Gastroesophageal sphincter (tissue), 4 donors: ENCODE measurements around the gene SLC6A19. TPM values are rescaled to one million over a fixed set of nuclear protein-coding genes. Genes with fewer than 3 reads are reported as not detected.

ENCODE experiments used
- ATAC-seq: fragments of 150-250 bp; one replicate; pipeline ENCODE4 v1.9.1; 2016; ENCODE audit warnings: mild to moderate bottlenecking, moderate library complexity
- H3K27ac ChIP-seq, 4 donors: fragments of 200-600 bp; sonication (generic) in 3 of 4; 1 replicate in 3 of 4; 2 replicates in 1 of 4; pipeline ENCODE4 v1.5.1; 2016 to 2019
- H3K27me3 ChIP-seq: fragments of 200-600 bp; sonication (generic); one replicate; pipeline ENCODE4 v1.5.1; 2019
- H3K36me3 ChIP-seq, 2 donors: fragments of 200-600 bp; sonication (generic); one replicate each; pipeline ENCODE4 v1.5.1; 2019; ENCODE audit warnings: control low read depth in 1 of 2
- H3K4me1 ChIP-seq, 3 donors: fragments of 200-600 bp; sonication (generic); 1 replicate in 2 of 3; 2 replicates in 1 of 3; pipeline ENCODE4 v1.5.1; 2016 to 2019; ENCODE audit warnings: control low read depth in 2 of 3
- H3K4me3 ChIP-seq, 2 donors: fragments of 200-600 bp; sonication (generic); one replicate each; pipeline ENCODE4 v1.5.1; 2019; ENCODE audit warnings: mild to moderate bottlenecking in 1 of 2, moderate library complexity in 1 of 2
- H3K9me3 ChIP-seq, 3 donors: fragments of 200-600 bp; sonication (generic); one replicate each; pipeline ENCODE4 v1.5.1; 2017 to 2019; ENCODE audit warnings: control low read depth in 2 of 3
- EP300 ChIP-seq: sonication (generic); formaldehyde crosslinking; IDR thresholded peaks from one replicate; pipeline ENCODE4 v1.6.1; 2017; ENCODE audit warnings: antibody characterized with exemption, mild to moderate bottlenecking
- POLR2A ChIP-seq, 2 donors: fragments of 450-650 bp; IDR thresholded peaks; one replicate each; pipeline ENCODE4 v1.6.1; 2017; ENCODE audit warnings: antibody characterized with exemption in 2 of 2, mild to moderate bottlenecking in 2 of 2, moderate library complexity in 1 of 2
- POLR2AphosphoS5 ChIP-seq: sonication (generic); formaldehyde crosslinking; IDR thresholded peaks from one replicate; pipeline ENCODE4 v1.6.1; 2017; ENCODE audit warnings: antibody characterized with exemption
- WGBS, 2 donors: methylation state at CpG; one replicate each; pipeline ENCODE4 v1.1.5; 2018; ENCODE audit warnings: low coverage in 1 of 2; 5-methylcytosine and 5-hydroxymethylcytosine counted together
- total RNA-seq, 4 donors: library from RNA; depleted of rRNA; stranded (reverse); fragments of >200 nt; gene quantifications; one replicate each; pipeline ENCODE4 v1.1.0, GENCODE V29; 2016
- TF ChIP-seq, protein P1 (sequence below), 4 experiments: fragments of 200-600 bp in 2 of 4; fragments of 450-650 bp in 2 of 4; sonication (generic) in 1 of 4; IDR thresholded peaks; one replicate each; pipeline ENCODE4 v1.5.1; 2017 to 2019; ENCODE audit warnings: antibody characterized with exemption in 4 of 4, mild to moderate bottlenecking in 2 of 4, moderate library complexity in 2 of 4

SLC6A19 gene
- total RNA-seq, 4 donors from 2014 or later = not detected

GRCh38 chr5:1231354-1231905, 30.0 kb downstream of the SLC6A19 start:
- ATAC-seq = no peak

GRCh38 chr5:1232780-1233179, 31.4 kb downstream of the SLC6A19 start:
- Histone ChIP-seq H3K27me3 (peaks cover 73% of the 10 kb centered on the region), H3K4me1 (no peaks in the 10 kb centered on the region), H3K4me3 (no peak overlapping the region), H3K27ac (no peak overlapping the region), H3K36me3 (no peaks in the 10 kb centered on the region), H3K9me3 (peaks cover 0 to 29% (median 0%) of the 10 kb centered on the region in 3 donors)
- no CpG with 5 or more reads among the region's 25 CpGs for WGBS, 2 donors
- TF ChIP-seq POLR2AphosphoS5 (no peak), POLR2A (IDR thresholded peaks at IDR 0.05) (no peak), EP300 (no peak)
- TF ChIP-seq, protein P1, sequence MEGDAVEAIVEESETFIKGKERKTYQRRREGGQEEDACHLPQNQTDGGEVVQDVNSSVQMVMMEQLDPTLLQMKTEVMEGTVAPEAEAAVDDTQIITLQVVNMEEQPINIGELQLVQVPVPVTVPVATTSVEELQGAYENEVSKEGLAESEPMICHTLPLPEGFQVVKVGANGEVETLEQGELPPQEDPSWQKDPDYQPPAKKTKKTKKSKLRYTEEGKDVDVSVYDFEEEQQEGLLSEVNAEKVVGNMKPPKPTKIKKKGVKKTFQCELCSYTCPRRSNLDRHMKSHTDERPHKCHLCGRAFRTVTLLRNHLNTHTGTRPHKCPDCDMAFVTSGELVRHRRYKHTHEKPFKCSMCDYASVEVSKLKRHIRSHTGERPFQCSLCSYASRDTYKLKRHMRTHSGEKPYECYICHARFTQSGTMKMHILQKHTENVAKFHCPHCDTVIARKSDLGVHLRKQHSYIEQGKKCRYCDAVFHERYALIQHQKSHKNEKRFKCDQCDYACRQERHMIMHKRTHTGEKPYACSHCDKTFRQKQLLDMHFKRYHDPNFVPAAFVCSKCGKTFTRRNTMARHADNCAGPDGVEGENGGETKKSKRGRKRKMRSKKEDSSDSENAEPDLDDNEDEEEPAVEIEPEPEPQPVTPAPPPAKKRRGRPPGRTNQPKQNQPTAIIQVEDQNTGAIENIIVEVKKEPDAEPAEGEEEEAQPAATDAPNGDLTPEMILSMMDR (IDR thresholded peaks at IDR 0.05) = no peak
- no peak for ATAC-seq

More at GRCh38 chr5:1231354-1231905, 30.0 kb downstream of the SLC6A19 start:
- Histone ChIP-seq H3K9me3 (peaks cover 0 to 24% (median 0%) of the 10 kb centered on the region in 3 donors), H3K27me3 (peaks cover 76% of the 10 kb centered on the region), H3K36me3 (no peaks in the 10 kb centered on the region), H3K27ac (no peak overlapping the region), H3K4me3 (no peak overlapping the region), H3K4me1 (no peaks in the 10 kb centered on the region)
- 33% methylated on average over 3 of the region's 13 CpGs; no CpG with 5 or more reads in 1 of the 2 donors for WGBS, 2 donors
- TF ChIP-seq, protein P1 (IDR thresholded peaks at IDR 0.05) = no peak
- no peak for TF ChIP-seq POLR2AphosphoS5
- TF ChIP-seq EP300 = no peak
- TF ChIP-seq POLR2A (IDR thresholded peaks at IDR 0.05) = no peak

DNA sequence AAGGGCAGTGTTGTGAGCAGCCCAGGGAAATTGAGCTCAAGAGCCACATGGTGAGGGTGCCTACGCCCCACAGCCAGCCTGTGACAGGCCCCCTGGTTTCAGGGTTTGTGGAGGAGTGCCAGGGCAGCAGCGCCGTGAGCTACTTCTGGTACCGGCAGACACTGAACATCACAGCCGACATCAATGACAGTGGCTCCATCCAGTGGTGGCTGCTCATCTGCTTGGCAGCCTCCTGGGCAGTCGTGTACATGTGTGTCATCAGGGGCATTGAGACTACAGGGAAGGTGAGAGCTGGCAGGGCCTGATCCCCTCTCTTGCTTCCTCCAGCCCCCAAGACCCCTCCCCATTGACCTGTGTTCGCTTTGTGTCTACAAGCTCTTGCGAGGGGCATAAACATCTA, 34.0 kb downstream of the SLC6A19 start:
- TF ChIP-seq, protein P1 (IDR thresholded peaks at IDR 0.05) = no peak
- TF ChIP-seq POLR2A (IDR thresholded peaks at IDR 0.05) (no peak), POLR2AphosphoS5 (no peak)

GRCh38 chr5:1235838-1236237, 34.4 kb downstream of the SLC6A19 start:
- TF ChIP-seq POLR2AphosphoS5 (no peak), EP300 (no peak), POLR2A (IDR thresholded peaks at IDR 0.05) (no peak)
- TF ChIP-seq, protein P1 (IDR thresholded peaks at IDR 0.05) = no peak
- ATAC-seq = no peak
- Histone ChIP-seq H3K27ac (no peak overlapping the region), H3K27me3 (peaks cover 44% of the 10 kb centered on the region), H3K9me3 (peaks cover 0 to 29% (median 0%) of the 10 kb centered on the region in 3 donors), H3K4me1 (no peaks in the 10 kb centered on the region), H3K36me3 (no peaks in the 10 kb centered on the region), H3K4me3 (no peak overlapping the region)
- WGBS, 2 donors = 80% methylated on average over 1 of the region's 1 CpG; no CpG with 5 or more reads in 1 of the 2 donors

More for the DNA sequence above, 34.0 kb downstream of the SLC6A19 start:
- Histone ChIP-seq H3K27ac (no peak overlapping the region), H3K27me3 (peaks cover 48% of the 10 kb centered on the region), H3K4me1 (no peaks in the 10 kb centered on the region), H3K36me3 (no peaks in the 10 kb centered on the region), H3K9me3 (peaks cover 0 to 29% (median 0%) of the 10 kb centered on the region in 3 donors), H3K4me3 (no peak overlapping the region)
- 58 to 76% methylated on average over 2 to 5 of the region's 8 CpGs for WGBS, 2 donors
- ATAC-seq = no peak
